Left ventricle myocardium inferior (tissue), 1 donor: ENCODE results near the gene RCHY1. TPM values are rescaled to one million over a fixed set of nuclear protein-coding genes. Genes with fewer than 3 reads are reported as not detected.
A peak's percentile ranks its signal among the peaks of the same experiment; 100 is the strongest.

Experiments
- DNase-seq: peaks from one replicate; pipeline ENCODE4 v3.0.0-alpha.2; 2020
- H3K27ac ChIP-seq: fragments of 200-600 bp; replicated peaks from 2 replicates; pipeline ENCODE4 v1.8.0; 2021
- H3K27me3 ChIP-seq: fragments of 200-600 bp; 2 replicates; pipeline ENCODE4 v1.8.0; 2021; ENCODE audit warnings: low read depth
- H3K36me3 ChIP-seq: fragments of 200-600 bp; 2 replicates; pipeline ENCODE4 v1.8.0; 2021
- H3K4me1 ChIP-seq: fragments of 200-600 bp; 2 replicates; pipeline ENCODE4 v1.8.0; 2021
- H3K4me3 ChIP-seq: fragments of 200-600 bp; 2 replicates; pipeline ENCODE4 v1.8.0; 2021; ENCODE audit warnings: mild to moderate bottlenecking, moderate library complexity
- H3K9me3 ChIP-seq: fragments of 200-600 bp; replicated peaks from 2 replicates; pipeline ENCODE4 v1.8.0; 2021
- CTCF ChIP-seq: fragments of 200-600 bp; IDR thresholded peaks from 2 replicates; pipeline ENCODE4 v1.8.0; 2021; ENCODE audit warnings: antibody characterized with exemption, mild to moderate bottlenecking, borderline replicate concordance
- intact Hi-C: fragments of 100-400 bp; cut with micrococcal nuclease; formaldehyde crosslinking; loops from one replicate; pipeline ENCODE4 v1.11.0; 2022
- long read RNA-seq: library from polyadenylated mRNA; unstranded; transcript quantifications from one replicate; pipeline ENCODE4 v2.0.0, GENCODE V29; 2021
- total RNA-seq: library from RNA; stranded (reverse); fragmentation: NEBNext Ultra II Directional; extraction: Animal tissue kit (Norgen Biotek cat#: 25700); gene quantifications from one replicate; pipeline ENCODE4 v1.2.1, GENCODE V29; 2021
- donor health status: DM: no; HTN: yes; CAD: no; lungs with severe emphysema.

RCHY1 gene
- 42.6 TPM for total RNA-seq
- long read RNA-seq, full-length matches to known transcripts: 48 of 51 reads
- long read RNA-seq, partial matches to known transcripts: 0 of 51 reads
- long read RNA-seq, other reads (novel, unspliced or antisense): 3 of 51 reads

GRCh38 chr4:75514131-75514948, at the start of gene RCHY1, which contains the start of gene THAP6:
Gene RCHY1, minus strand, starts transcription at chr4:75514403. Its CDS starts 117 bp downstream, at chr4:75514286.
Gene THAP6, plus strand, starts transcription at chr4:75514473. Its CDS starts 980 bp downstream, at chr4:75515453.
- Histone ChIP-seq H3K27me3 (no peaks in the 10 kb centered on the region), H3K27ac (peak within 1 kb of the TSS; percentile 97), H3K4me3 (peak within 1 kb of the TSS; percentile 89), H3K9me3 (no peaks in the 10 kb centered on the region), H3K36me3 (peaks cover 23% of the 10 kb centered on the region), H3K4me1 (peaks cover 69% of the 10 kb centered on the region)
- DNase-seq: peak; percentile 95
- intact Hi-C loops: no loop called here
- TF ChIP-seq CTCF: no peak

DNA sequence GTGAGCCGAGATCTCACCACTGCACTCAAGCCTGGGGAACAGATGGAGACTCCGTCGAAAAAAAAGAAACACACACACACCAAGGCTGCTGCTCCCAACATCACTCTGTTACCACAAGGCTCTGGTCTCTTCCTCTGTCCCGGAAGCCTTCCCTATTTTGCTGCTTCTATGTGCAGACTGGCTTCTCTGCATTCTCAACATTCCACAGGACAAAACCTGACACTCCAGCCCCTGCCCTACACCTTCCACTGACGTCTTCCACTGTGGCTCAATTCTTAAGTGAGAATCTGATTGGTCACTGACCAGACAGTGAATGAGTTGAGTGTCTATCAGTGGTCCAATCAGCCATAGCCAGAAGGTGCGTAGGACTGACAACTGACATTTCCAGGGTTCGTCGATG, 47.6 kb upstream of the RCHY1 start:
- Histone ChIP-seq H3K27me3 (peaks cover 29% of the 10 kb centered on the region), H3K36me3 (no peaks in the 10 kb centered on the region), H3K9me3 (no peaks in the 10 kb centered on the region), H3K4me3 (no peak overlapping the region), H3K27ac (no peak overlapping the region), H3K4me1 (no peaks in the 10 kb centered on the region)
- DNase-seq: no peak
- intact Hi-C loops: no loop called here
- no peak for TF ChIP-seq CTCF

GRCh38 chr4:75557696-75558095, 43.5 kb upstream of the RCHY1 start:
- no peak for DNase-seq
- peaks cover 39% of the 10 kb centered on the region for H3K27me3 ChIP-seq
- no peaks in the 10 kb centered on the region for H3K4me1 ChIP-seq
- no peaks in the 10 kb centered on the region for H3K9me3 ChIP-seq
- no peak overlapping the region for H3K4me3 ChIP-seq
- TF ChIP-seq CTCF: no peak
- H3K27ac ChIP-seq: no peak overlapping the region
- intact Hi-C loops: no loop called here
- H3K36me3 ChIP-seq: no peaks in the 10 kb centered on the region

DNA sequence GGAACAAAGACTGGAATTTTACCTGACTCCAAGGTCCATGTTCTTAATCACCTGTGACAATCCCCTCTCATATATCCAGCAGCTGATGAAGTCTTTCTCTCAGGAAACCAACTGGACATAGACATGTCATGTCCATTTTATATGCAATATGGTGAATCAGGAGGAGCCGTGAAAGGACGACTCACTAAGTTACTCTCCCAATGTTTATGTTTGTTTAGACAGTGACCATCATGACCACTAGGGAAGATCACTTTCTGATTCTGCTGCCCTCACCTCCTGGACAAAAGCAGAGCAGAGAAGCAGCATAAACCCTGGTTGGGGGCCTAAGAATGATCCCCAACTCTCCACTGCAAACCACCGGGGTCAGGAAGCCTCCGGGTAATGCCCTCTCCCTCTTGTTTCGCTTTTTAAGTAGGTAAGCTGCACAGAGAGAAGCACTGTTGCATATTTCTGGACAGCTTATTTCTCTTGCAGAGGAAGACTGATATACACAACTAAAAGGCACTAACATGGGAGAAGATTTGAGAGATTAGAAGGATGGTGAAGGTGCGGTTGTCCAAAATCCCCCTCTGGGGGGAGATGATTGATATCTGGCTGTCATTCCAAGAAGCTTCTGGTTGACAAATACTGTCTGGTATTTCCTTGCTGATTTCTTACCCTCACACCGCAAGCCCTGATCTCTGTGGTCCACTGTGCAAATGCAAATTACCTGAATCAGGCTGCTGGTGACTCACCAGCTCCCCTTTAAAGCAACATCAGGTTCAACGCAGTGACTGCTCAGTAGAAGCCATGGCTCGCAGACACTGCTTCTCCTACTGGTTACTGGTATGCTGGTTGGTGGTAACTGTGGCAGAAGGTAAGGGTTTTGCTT, 41.3 kb upstream of the RCHY1 start, which contains the start of gene ODAPH:
TSS of gene ODAPH (plus strand) at position 773 of the 871 bp plus-strand sequence. CDS start at position 790, 17 bp downstream.
- H3K9me3 ChIP-seq: no peaks in the 10 kb centered on the region
- no peak for TF ChIP-seq CTCF
- no peak within 1 kb of the TSS for H3K4me3 ChIP-seq
- no peak within 1 kb of the TSS for H3K27ac ChIP-seq
- no peaks in the 10 kb centered on the region for H3K4me1 ChIP-seq
- H3K27me3 ChIP-seq: peaks cover 36% of the 10 kb centered on the region
- intact Hi-C loops: no loop called here
- H3K36me3 ChIP-seq: no peaks in the 10 kb centered on the region
- no peak for DNase-seq

DNA sequence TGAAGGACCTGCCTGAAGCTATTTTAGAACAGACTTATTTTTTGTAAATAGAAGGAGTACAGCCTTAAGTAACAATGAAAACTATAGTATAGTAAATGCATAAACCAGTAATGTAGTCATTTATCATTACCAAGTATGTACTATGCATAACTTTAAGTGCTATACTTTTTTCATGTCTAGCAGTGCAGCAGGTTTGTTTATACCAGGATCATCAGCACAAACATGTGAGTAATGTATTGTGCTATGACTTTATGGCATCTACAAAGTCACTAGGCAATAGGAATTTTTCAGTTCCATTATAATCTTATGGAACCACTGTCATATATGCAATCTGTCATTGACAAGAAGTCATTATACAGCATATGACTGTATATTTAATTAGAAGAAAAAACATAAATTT, 38.2 kb upstream of the RCHY1 start:
- H3K27me3 ChIP-seq: peaks cover 27% of the 10 kb centered on the region
- intact Hi-C loops: no loop called here
- no peak for TF ChIP-seq CTCF
- no peaks in the 10 kb centered on the region for H3K36me3 ChIP-seq
- H3K27ac ChIP-seq: no peak overlapping the region
- no peaks in the 10 kb centered on the region for H3K9me3 ChIP-seq
- H3K4me1 ChIP-seq: no peaks in the 10 kb centered on the region
- no peak for DNase-seq
- H3K4me3 ChIP-seq: no peak overlapping the region
